Suprapubic skin (tissue), 3 donors: ENCODE data around the gene PROC.

Experiments
- POLR2A ChIP-seq, 2 donors: fragments of 450-650 bp; IDR thresholded peaks; one replicate each; pipeline ENCODE4 v1.6.1; 2017; ENCODE audit warnings: antibody characterized with exemption in 2 of 2, mild to moderate bottlenecking in 2 of 2, moderate library complexity in 2 of 2
- TF ChIP-seq, protein P1 (sequence below), 2 donors: fragments of 200-600 bp in 1 of 2; fragments of 450-650 bp in 1 of 2; sonication (generic) in 1 of 2; IDR thresholded peaks; one replicate each; pipeline ENCODE4 v1.5.1; 2016 to 2019; ENCODE audit warnings: antibody characterized with exemption in 2 of 2, mild to moderate bottlenecking in 1 of 2, moderate library complexity in 1 of 2

- TF ChIP-seq, protein P1, sequence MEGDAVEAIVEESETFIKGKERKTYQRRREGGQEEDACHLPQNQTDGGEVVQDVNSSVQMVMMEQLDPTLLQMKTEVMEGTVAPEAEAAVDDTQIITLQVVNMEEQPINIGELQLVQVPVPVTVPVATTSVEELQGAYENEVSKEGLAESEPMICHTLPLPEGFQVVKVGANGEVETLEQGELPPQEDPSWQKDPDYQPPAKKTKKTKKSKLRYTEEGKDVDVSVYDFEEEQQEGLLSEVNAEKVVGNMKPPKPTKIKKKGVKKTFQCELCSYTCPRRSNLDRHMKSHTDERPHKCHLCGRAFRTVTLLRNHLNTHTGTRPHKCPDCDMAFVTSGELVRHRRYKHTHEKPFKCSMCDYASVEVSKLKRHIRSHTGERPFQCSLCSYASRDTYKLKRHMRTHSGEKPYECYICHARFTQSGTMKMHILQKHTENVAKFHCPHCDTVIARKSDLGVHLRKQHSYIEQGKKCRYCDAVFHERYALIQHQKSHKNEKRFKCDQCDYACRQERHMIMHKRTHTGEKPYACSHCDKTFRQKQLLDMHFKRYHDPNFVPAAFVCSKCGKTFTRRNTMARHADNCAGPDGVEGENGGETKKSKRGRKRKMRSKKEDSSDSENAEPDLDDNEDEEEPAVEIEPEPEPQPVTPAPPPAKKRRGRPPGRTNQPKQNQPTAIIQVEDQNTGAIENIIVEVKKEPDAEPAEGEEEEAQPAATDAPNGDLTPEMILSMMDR (IDR thresholded peaks at IDR 0.05), result no peak
- TF ChIP-seq POLR2A (IDR thresholded peaks at IDR 0.05), result no peak
Observed at GRCh38 chr2:127397568-127398238, 20.5 kb upstream of the PROC start.
